Gastroesophageal sphincter (tissue), 3 donors: ENCODE data around the gene APOBEC2.

Experiments used
- POLR2A ChIP-seq, 2 donors: fragments of 450-650 bp; IDR thresholded peaks; one replicate each; pipeline ENCODE4 v1.6.1; 2017; ENCODE audit warnings: antibody characterized with exemption in 2 of 2, mild to moderate bottlenecking in 2 of 2, moderate library complexity in 1 of 2
- POLR2AphosphoS5 ChIP-seq: sonication (generic); formaldehyde crosslinking; IDR thresholded peaks from one replicate; pipeline ENCODE4 v1.6.1; 2017; ENCODE audit warnings: antibody characterized with exemption
- TF ChIP-seq, protein P1 (sequence below), 4 experiments: fragments of 200-600 bp in 2 of 4; fragments of 450-650 bp in 2 of 4; sonication (generic) in 1 of 4; IDR thresholded peaks; one replicate each; pipeline ENCODE4 v1.5.1; 2017 to 2019; ENCODE audit warnings: antibody characterized with exemption in 4 of 4, mild to moderate bottlenecking in 2 of 4, moderate library complexity in 2 of 4

DNA sequence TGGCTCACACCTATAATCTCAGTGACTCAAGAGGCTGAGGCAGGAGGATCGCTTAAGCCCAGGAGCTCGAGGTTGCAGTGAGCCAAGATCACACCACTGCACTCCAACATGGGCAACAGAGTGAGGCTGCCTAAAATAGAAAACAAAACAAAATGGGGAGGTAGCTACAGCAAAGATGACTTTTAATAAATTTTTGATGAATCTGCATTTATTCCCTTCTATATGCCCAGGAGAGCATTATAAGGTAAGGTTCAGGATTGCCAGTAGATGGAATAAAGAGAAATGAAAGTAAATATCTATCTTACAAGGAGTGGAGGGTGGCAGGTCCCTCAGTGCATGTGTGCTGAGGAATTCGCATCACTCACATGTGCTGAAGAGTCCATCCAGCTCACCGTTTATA, 38.2 kb upstream of the APOBEC2 start:
- TF ChIP-seq, protein P1, sequence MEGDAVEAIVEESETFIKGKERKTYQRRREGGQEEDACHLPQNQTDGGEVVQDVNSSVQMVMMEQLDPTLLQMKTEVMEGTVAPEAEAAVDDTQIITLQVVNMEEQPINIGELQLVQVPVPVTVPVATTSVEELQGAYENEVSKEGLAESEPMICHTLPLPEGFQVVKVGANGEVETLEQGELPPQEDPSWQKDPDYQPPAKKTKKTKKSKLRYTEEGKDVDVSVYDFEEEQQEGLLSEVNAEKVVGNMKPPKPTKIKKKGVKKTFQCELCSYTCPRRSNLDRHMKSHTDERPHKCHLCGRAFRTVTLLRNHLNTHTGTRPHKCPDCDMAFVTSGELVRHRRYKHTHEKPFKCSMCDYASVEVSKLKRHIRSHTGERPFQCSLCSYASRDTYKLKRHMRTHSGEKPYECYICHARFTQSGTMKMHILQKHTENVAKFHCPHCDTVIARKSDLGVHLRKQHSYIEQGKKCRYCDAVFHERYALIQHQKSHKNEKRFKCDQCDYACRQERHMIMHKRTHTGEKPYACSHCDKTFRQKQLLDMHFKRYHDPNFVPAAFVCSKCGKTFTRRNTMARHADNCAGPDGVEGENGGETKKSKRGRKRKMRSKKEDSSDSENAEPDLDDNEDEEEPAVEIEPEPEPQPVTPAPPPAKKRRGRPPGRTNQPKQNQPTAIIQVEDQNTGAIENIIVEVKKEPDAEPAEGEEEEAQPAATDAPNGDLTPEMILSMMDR (IDR thresholded peaks at IDR 0.05), result no peak
- no peak for TF ChIP-seq POLR2A (IDR thresholded peaks at IDR 0.05)
- no peak for TF ChIP-seq POLR2AphosphoS5
